Activated CD4-positive, alpha-beta T cell treated with anti-CD3 and anti-CD28 coated beads for 1 hour (primary cell): ENCODE measurements around the gene GARNL3.

Experiments used
- DNase-seq: peaks from one replicate; pipeline ENCODE4 v3.0.0-alpha.2; 2020

Gene GARNL3

DNA sequence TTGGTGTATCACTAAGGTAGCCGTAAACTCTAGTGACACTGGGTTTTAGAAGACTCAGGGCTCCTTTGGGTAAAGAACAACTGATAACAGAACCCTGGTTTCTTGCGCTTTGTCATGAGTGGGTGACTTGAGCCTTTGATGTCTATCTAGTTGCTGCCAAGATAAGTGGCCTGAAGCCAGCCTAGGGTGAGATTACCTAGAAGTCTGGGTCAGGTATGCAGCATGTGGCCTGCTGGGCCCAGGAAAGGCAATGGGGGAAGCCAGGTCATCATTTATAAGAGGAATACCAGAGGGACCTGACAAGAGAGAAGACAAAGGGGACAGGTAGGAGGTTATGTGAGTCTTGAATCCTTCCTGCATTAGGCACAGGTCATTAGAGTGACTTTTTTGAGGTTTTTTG lies 23.2 kb upstream of the GARNL3 start:
- DNase-seq: no peak

GRCh38 chr9:127244609-127245601 lies 19.7 kb upstream of the GARNL3 start:
- peak; percentile 91 for DNase-seq

DNA sequence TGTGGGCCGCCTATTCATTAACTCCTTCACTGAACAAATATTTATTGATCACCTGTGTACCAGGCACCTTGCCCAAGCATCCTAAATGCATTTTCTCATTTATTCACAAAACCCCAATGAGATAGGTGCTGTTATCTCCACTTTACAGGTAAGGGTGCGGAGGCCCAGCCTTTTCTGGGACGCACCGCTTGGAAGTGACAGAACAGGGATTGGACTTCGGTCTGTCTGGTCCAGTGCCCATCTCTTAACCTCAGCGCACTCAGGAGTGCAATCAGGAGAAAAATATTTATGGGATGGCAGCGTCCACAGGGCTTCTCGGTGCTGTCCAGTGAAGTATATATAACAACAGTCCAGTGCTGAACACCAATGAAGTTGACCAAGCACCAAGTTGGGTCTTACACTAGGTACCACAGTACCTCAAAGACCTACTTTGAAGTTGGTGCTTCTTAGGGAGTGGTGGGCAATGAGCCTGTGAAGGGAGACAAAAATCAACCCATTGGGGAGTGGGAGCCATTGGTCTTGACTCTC lies 18.9 kb upstream of the GARNL3 start:
- DNase-seq: no peak

- no peak for DNase-seq
These were observed 16.3 kb upstream of the GARNL3 start for GRCh38 chr9:127248241-127248640.

GRCh38 chr9:127249877-127250276 lies 14.7 kb upstream of the GARNL3 start:
- DNase-seq: no peak

DNA sequence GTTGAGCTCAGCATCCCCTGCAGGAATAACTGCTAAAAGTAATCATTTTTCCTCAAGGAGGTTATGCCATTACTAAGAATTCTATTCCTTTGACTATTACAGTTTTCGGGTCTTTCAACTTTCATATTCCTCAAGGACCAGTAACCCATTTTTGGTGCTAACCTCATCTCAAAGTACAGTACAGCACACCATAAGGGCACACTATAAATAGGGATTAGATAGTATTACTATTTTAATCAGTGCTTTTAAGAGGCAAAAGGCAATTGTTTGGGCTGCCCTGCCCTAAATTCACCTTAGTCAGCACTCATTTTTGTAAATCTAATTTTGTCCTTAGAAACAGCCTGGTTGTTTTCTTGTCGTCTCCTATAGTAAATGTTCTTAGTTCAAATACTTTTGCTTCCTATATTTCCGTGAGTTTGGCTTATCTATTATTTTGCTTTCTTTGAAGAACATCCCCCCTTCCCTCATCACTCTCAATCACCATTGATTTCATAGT lies 13.6 kb upstream of the GARNL3 start:
- DNase-seq: no peak

- no peak for DNase-seq
These were observed 11.9 kb upstream of the GARNL3 start for GRCh38 chr9:127252410-127253318.

GRCh38 chr9:127253446-127253845 lies 11.1 kb upstream of the GARNL3 start:
- DNase-seq: no peak

GRCh38 chr9:127255692-127256091 lies 8.9 kb upstream of the GARNL3 start:
- no peak for DNase-seq

- DNase-seq: no peak
These were observed 8.2 kb upstream of the GARNL3 start for GRCh38 chr9:127256324-127256723.

GRCh38 chr9:127258606-127259471 lies 5.7 kb upstream of the GARNL3 start:
- no peak for DNase-seq

- no peak for DNase-seq
These were observed 2.0 kb upstream of the GARNL3 start for GRCh38 chr9:127262602-127263001.

DNA sequence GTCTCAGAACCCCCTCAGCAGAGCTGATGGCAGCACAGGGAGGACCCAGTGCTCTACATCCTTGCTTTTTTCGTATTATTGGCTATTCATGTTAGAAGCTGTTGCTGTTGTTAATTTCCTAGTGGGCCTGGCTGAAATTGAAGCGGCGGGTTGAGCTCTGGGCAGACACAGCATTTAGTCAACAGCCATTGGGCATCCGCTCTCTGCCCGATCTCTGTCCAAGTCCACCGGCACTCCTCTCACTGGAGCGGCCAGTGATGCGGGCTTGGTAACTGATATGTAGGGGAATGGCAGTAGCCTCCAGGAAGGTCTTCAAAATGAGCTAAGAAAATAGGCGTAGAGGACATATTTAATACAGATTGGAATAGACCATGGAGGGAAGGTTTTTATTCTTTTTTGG lies 1.3 kb upstream of the GARNL3 start:
- DNase-seq: no peak

GRCh38 chr9:127263664-127264063 lies 910 bp upstream of the GARNL3 start:
- DNase-seq: no peak

- no peak for DNase-seq
These were observed 3.4 kb downstream of the GARNL3 start for GRCh38 chr9:127267793-127268525.

- no peak for DNase-seq
These were observed 4.9 kb downstream of the GARNL3 start for GRCh38 chr9:127269449-127269848.

- no peak for DNase-seq
These were observed 8.8 kb downstream of the GARNL3 start for GRCh38 chr9:127273326-127273725.

- DNase-seq: no peak
These were observed 12.5 kb downstream of the GARNL3 start for GRCh38 chr9:127277099-127277498.

- DNase-seq: no peak
These were observed 13.2 kb downstream of the GARNL3 start for GRCh38 chr9:127277770-127278169.

GRCh38 chr9:127278372-127278771 lies 13.8 kb downstream of the GARNL3 start:
- no peak for DNase-seq

DNA sequence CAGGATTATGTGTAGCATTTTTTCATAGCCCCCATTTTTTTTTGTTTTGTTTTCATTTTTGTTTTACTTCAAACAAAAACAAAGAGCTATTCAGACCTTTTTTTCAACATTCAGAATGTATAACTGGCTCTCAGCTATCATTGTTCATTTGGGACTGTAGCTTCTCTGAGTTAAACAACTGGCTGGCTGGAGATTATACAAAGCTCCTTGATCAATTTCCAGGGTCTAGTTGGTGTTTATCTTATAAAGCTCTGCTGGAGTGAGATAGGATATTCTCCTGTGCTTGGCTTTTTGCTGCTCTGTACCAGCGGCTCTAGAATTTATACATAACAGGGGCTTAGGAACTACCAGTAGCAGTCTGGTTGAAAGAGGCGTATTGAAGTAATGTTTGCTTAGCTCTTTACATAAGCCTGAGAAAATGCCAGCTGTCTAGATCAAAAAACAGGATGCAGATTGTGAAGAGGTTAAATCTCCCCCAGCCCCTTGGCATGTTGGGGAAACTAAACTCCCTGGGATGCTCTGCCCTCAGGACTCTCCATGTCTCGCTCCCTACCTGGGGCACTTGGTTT lies 15.2 kb downstream of the GARNL3 start:
- no peak for DNase-seq
